ENCODE measurements around the gene CDK5R1. TPM values are rescaled to one million over a fixed set of nuclear protein-coding genes. Genes with fewer than 3 reads are reported as not detected.

The CDK5R1 gene
- total RNA-seq, 1 experiment from 2014 or later = 3.9 TPM

GRCh38 chr17:32492648-32493289 is 6.0 kb downstream of the CDK5R1 start:
- Histone ChIP-seq H3K9me3 (ENCODE audit: low read depth, low read length, poor library complexity, severe bottlenecking) (no peaks in the 10 kb centered on the region), H3K27ac (ENCODE audit: low read depth, low read length, poor library complexity, severe bottlenecking) (no peak overlapping the region), H3K4me3 (ENCODE audit: low read depth, low read length, poor library complexity, severe bottlenecking) (no peak overlapping the region), H3K36me3 (ENCODE audit: insufficient read depth, low read length, poor library complexity, severe bottlenecking) (no peaks in the 10 kb centered on the region), H3K4me1 (ENCODE audit: insufficient read depth, low read length, poor library complexity, severe bottlenecking) (peaks cover 10% of the 10 kb centered on the region), H3K27me3 (replicated peaks; ENCODE audit: insufficient read depth, low read depth, low read length, poor library complexity) (no peaks in the 10 kb centered on the region)
- TF ChIP-seq EZH2 (IDR thresholded peaks at IDR 0.05; ENCODE audit: borderline replicate concordance, low read depth, low read length, poor library complexity, severe bottlenecking) (no peak), CTCF (conservative IDR thresholded peaks at IDR 0.05; ENCODE audit: low read depth, low read length) (no peak)
- POLR2A ChIA-PET (ENCODE audit: low non-redundant PET) = no interaction called here
- CTCF ChIA-PET = no interaction called here
- intact Hi-C loops (cut with micrococcal nuclease; ENCODE audit: unreplicated experiment) = no loop called here
- no TSS peak for BruUV-seq (replicated peaks)
- DNase-seq (ENCODE audit: low spot score) = no peak

GRCh38 chr17:32493571-32493970 is 6.8 kb downstream of the CDK5R1 start:
- no peak overlapping the region for H3K27ac ChIP-seq (ENCODE audit: low read depth, low read length, poor library complexity, severe bottlenecking)
- H3K36me3 ChIP-seq (ENCODE audit: insufficient read depth, low read length, poor library complexity, severe bottlenecking) = no peaks in the 10 kb centered on the region
- no peaks in the 10 kb centered on the region for H3K27me3 ChIP-seq (replicated peaks; ENCODE audit: insufficient read depth, low read depth, low read length, poor library complexity)
- H3K4me3 ChIP-seq (ENCODE audit: low read depth, low read length, poor library complexity, severe bottlenecking) = no peak overlapping the region
- no peaks in the 10 kb centered on the region for H3K9me3 ChIP-seq (ENCODE audit: low read depth, low read length, poor library complexity, severe bottlenecking)
- BruUV-seq (replicated peaks) = no TSS peak
- no peak for TF ChIP-seq EZH2 (IDR thresholded peaks at IDR 0.05; ENCODE audit: borderline replicate concordance, low read depth, low read length, poor library complexity, severe bottlenecking)
- no peak for TF ChIP-seq CTCF (conservative IDR thresholded peaks at IDR 0.05; ENCODE audit: low read depth, low read length)
- CTCF ChIA-PET = no interaction called here
- POLR2A ChIA-PET (ENCODE audit: low non-redundant PET) = no interaction called here
- no peak for DNase-seq (ENCODE audit: low spot score)
- peaks cover 10% of the 10 kb centered on the region for H3K4me1 ChIP-seq (ENCODE audit: insufficient read depth, low read length, poor library complexity, severe bottlenecking)
- intact Hi-C loops (cut with micrococcal nuclease; ENCODE audit: unreplicated experiment) = no loop called here

DNA sequence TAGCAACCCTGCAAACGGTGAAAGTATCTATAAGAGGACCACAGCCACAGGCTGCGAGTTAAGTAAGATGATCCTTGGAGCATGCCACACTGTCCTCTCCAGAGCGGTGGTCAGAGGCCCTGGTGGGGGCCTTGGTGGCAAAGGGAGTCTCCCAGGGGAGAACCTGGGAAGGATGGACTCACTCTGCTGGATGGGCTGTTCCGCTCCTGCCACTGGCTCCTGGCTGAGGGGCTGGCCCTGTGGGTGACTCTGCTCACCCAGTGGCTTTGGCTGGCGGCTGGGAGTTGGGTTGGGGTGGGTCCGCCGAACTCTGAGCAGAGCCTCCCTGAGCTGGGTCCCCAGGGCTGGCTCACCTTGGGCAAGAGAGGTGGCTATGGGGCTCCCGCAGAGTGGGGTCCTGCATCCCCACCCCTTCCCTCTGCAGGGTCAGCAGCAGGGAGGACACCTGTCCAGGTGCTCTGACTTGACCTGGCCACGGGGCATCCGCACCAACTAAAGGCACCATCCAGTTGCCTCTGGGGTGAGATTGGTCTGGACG is 7.3 kb downstream of the CDK5R1 start:
- TF ChIP-seq CTCF (conservative IDR thresholded peaks at IDR 0.05; ENCODE audit: low read depth, low read length) (no peak), EZH2 (IDR thresholded peaks at IDR 0.05; ENCODE audit: borderline replicate concordance, low read depth, low read length, poor library complexity, severe bottlenecking) (no peak)
- intact Hi-C loops (cut with micrococcal nuclease; ENCODE audit: unreplicated experiment) = no loop called here
- no peaks in the 10 kb centered on the region for H3K9me3 ChIP-seq (ENCODE audit: low read depth, low read length, poor library complexity, severe bottlenecking)
- H3K27ac ChIP-seq (ENCODE audit: low read depth, low read length, poor library complexity, severe bottlenecking) = no peak overlapping the region
- H3K4me1 ChIP-seq (ENCODE audit: insufficient read depth, low read length, poor library complexity, severe bottlenecking) = peaks cover 10% of the 10 kb centered on the region
- no peaks in the 10 kb centered on the region for H3K36me3 ChIP-seq (ENCODE audit: insufficient read depth, low read length, poor library complexity, severe bottlenecking)
- no peaks in the 10 kb centered on the region for H3K27me3 ChIP-seq (replicated peaks; ENCODE audit: insufficient read depth, low read depth, low read length, poor library complexity)
- ChIA-PET CTCF (no interaction called here), POLR2A (ENCODE audit: low non-redundant PET) (no interaction called here)
- DNase-seq (ENCODE audit: low spot score) = no peak
- BruUV-seq (replicated peaks) = no TSS peak
- no peak overlapping the region for H3K4me3 ChIP-seq (ENCODE audit: low read depth, low read length, poor library complexity, severe bottlenecking)

Measured in A673 (cell line).